ENCODE measurements around the gene MRPL34. TPM values are rescaled to one million over a fixed set of nuclear protein-coding genes. Genes with fewer than 3 reads are reported as not detected.

The MRPL34 gene
- total RNA-seq (2014; rRNA removed; shearing (Covaris generic)): 14.7 and 23.0 TPM in 2 replicates
- polyA plus RNA-seq (2016; fragmentation: Nextera tagmentation; extraction: Ambion mirVana): 74.5 and 78.8 TPM in 2 replicates

- Histone ChIP-seq H3K9me3 (ENCODE audit: low read depth) (no peaks in the 10 kb centered on the region), H3K4me3 (peak within 1 kb of the TSS; percentile 87), H3F3A (ENCODE audit: insufficient read depth) (peaks cover 18% of the 10 kb centered on the region), H3K9ac (peak within 1 kb of the TSS; percentile 80), H3K4me1 (ENCODE audit: insufficient read depth) (peaks cover 28% of the 10 kb centered on the region), H2AFZ (peak within 1 kb of the TSS; percentile 93), H3K9me2 (ENCODE audit: insufficient read depth) (no peaks in the 10 kb centered on the region), H3K36me3 (ENCODE audit: low read depth) (no peaks in the 10 kb centered on the region), H3K79me2 (ENCODE audit: insufficient read depth) (peaks cover 29% of the 10 kb centered on the region), H4K20me1 (ENCODE audit: insufficient read depth) (no peaks in the 10 kb centered on the region), H3K4me2 (ENCODE audit: unreplicated experiment) (peak within 1 kb of the TSS; percentile 87), H3K27ac (peak within 1 kb of the TSS; percentile 58), H3K27me3 (replicated peaks; ENCODE audit: insufficient read depth) (no peaks in the 10 kb centered on the region)
- TF ChIP-seq EZH2 (IDR thresholded peaks at IDR 0.05; ENCODE audit: insufficient read depth, poor library complexity, severe bottlenecking): no peak
- no peak for TF ChIP-seq EZH2phosphoT487 (IDR thresholded peaks at IDR 0.05; ENCODE audit: insufficient read depth, low read depth)
- peak; percentile 98 for DNase-seq
- WGBS, 2 experiments (ENCODE audit: low coverage in 1 of 2, low lambda C conversion rate in 2 of 2, missing lambda C conversion rate in 2 of 2): 1 to 2% methylated on average over 46 to 55 of the region's 55 CpGs
- in situ Hi-C loops (cut with MboI): loop anchor here (10.0 kb wide), 1 partner anchor 79 kb away; no protein-coding TSS in a partner anchor
These were observed at the start of gene MRPL34 for GRCh38 chr19:17305517-17306284. Gene MRPL34 (plus strand): TSS chr19:17305872. CDS start chr19:17305893, 21 bp downstream.

GRCh38 chr19:17256130-17256529 lies 49.5 kb upstream of the MRPL34 start:
- no peaks in the 10 kb centered on the region for H3K36me3 ChIP-seq (ENCODE audit: low read depth)
- H3K4me1 ChIP-seq (ENCODE audit: insufficient read depth): no peaks in the 10 kb centered on the region
- no peak overlapping the region for H3K9ac ChIP-seq
- no peak overlapping the region for H2AFZ ChIP-seq
- no peak overlapping the region for H3K27ac ChIP-seq
- no peaks in the 10 kb centered on the region for H4K20me1 ChIP-seq (ENCODE audit: insufficient read depth)
- in situ Hi-C loops (cut with MboI): no loop called here
- no peaks in the 10 kb centered on the region for H3K79me2 ChIP-seq (ENCODE audit: insufficient read depth)
- TF ChIP-seq EZH2 (IDR thresholded peaks at IDR 0.05; ENCODE audit: insufficient read depth, poor library complexity, severe bottlenecking) (no peak), EZH2phosphoT487 (IDR thresholded peaks at IDR 0.05; ENCODE audit: insufficient read depth, low read depth) (no peak)
- H3F3A ChIP-seq (ENCODE audit: insufficient read depth): no peaks in the 10 kb centered on the region
- H3K27me3 ChIP-seq (replicated peaks; ENCODE audit: insufficient read depth): no peaks in the 10 kb centered on the region
- 55 to 61% methylated on average over 3 of the region's 3 CpGs for WGBS, 2 experiments (ENCODE audit: low coverage in 1 of 2, low lambda C conversion rate in 2 of 2, missing lambda C conversion rate in 2 of 2)
- H3K9me3 ChIP-seq (ENCODE audit: low read depth): no peaks in the 10 kb centered on the region
- no peak overlapping the region for H3K4me2 ChIP-seq (ENCODE audit: unreplicated experiment)
- no peak for DNase-seq
- no peak overlapping the region for H3K4me3 ChIP-seq
- H3K9me2 ChIP-seq (ENCODE audit: insufficient read depth): no peaks in the 10 kb centered on the region

DNA sequence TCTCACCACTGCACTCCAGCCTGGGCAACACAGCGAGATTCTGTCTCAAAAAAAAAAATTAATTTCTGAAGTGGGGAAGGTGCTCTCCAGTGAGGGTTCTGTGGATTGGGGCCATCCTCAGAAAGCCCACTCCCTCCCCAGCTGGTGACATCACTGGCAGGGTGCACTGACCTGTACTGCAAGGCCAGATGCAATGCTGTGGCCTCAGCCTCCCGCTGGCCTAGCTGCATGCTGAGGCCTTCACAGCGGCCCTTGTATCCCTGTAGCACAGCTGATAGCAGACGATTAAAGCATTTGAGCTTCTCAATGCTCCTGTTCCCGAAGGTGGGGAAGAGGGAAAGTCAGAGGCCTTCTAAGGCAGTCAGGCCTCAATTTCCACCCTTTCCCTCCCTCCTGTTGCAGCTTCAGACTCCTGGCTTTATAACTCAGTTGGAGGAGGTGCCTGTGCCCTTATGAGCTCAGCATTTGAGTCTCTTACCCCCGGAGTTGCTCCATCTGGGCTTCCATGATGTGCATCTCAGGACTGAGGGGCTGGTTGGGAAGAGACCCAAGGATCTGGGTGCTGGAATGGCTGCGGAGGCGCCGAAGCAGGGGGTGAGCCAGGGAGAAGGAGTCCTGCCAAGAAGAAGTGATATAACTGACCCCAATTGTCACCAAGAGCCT lies 46.4 kb upstream of the MRPL34 start:
- H3K36me3 ChIP-seq (ENCODE audit: low read depth): no peaks in the 10 kb centered on the region
- H3K4me1 ChIP-seq (ENCODE audit: insufficient read depth): no peaks in the 10 kb centered on the region
- no peaks in the 10 kb centered on the region for H4K20me1 ChIP-seq (ENCODE audit: insufficient read depth)
- H3K27me3 ChIP-seq (replicated peaks; ENCODE audit: insufficient read depth): no peaks in the 10 kb centered on the region
- H3K27ac ChIP-seq: no peak overlapping the region
- H3K4me2 ChIP-seq (ENCODE audit: unreplicated experiment): no peak overlapping the region
- 62 to 70% methylated on average over 9 of the region's 9 CpGs for WGBS, 2 experiments (ENCODE audit: low coverage in 1 of 2, low lambda C conversion rate in 2 of 2, missing lambda C conversion rate in 2 of 2)
- no peaks in the 10 kb centered on the region for H3K79me2 ChIP-seq (ENCODE audit: insufficient read depth)
- in situ Hi-C loops (cut with MboI): no loop called here
- H2AFZ ChIP-seq: no peak overlapping the region
- no peak overlapping the region for H3K9ac ChIP-seq
- H3K9me2 ChIP-seq (ENCODE audit: insufficient read depth): no peaks in the 10 kb centered on the region
- no peaks in the 10 kb centered on the region for H3K9me3 ChIP-seq (ENCODE audit: low read depth)
- no peaks in the 10 kb centered on the region for H3F3A ChIP-seq (ENCODE audit: insufficient read depth)
- no peak overlapping the region for H3K4me3 ChIP-seq
- TF ChIP-seq EZH2phosphoT487 (IDR thresholded peaks at IDR 0.05; ENCODE audit: insufficient read depth, low read depth) (no peak), EZH2 (IDR thresholded peaks at IDR 0.05; ENCODE audit: insufficient read depth, poor library complexity, severe bottlenecking) (no peak)
- DNase-seq: peak; percentile 45

DNA sequence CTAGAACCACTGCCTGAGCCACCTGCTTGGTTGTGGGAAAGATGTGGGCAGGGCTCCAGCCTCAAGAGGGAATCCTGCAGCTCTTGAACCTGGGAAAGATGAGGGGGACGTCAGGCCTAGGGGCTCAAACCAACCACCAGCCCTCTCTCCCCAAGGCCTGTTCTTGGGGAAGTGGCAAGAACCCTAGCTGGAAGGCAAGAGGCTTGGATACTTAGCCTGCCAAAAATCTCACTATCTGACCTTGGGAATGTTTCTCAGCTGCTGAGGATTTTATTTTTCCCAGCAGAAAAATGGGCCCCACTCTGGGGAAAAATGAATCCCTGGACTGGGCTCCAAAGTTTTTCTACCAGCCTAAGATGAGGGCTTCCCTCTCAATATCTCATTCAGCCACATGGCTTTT lies 45.7 kb upstream of the MRPL34 start:
- no peaks in the 10 kb centered on the region for H3K9me2 ChIP-seq (ENCODE audit: insufficient read depth)
- H3K36me3 ChIP-seq (ENCODE audit: low read depth): no peaks in the 10 kb centered on the region
- no peaks in the 10 kb centered on the region for H3K79me2 ChIP-seq (ENCODE audit: insufficient read depth)
- DNase-seq: no peak
- H3K4me1 ChIP-seq (ENCODE audit: insufficient read depth): no peaks in the 10 kb centered on the region
- in situ Hi-C loops (cut with MboI): no loop called here
- H3F3A ChIP-seq (ENCODE audit: insufficient read depth): no peaks in the 10 kb centered on the region
- H3K27me3 ChIP-seq (replicated peaks; ENCODE audit: insufficient read depth): no peaks in the 10 kb centered on the region
- no peaks in the 10 kb centered on the region for H3K9me3 ChIP-seq (ENCODE audit: low read depth)
- H3K9ac ChIP-seq: no peak overlapping the region
- WGBS, 2 experiments (ENCODE audit: low coverage in 1 of 2, low lambda C conversion rate in 2 of 2, missing lambda C conversion rate in 2 of 2): 7 to 31% methylated on average over 1 of the region's 1 CpG
- no peaks in the 10 kb centered on the region for H4K20me1 ChIP-seq (ENCODE audit: insufficient read depth)
- no peak overlapping the region for H3K4me3 ChIP-seq
- H2AFZ ChIP-seq: no peak overlapping the region
- no peak overlapping the region for H3K27ac ChIP-seq
- TF ChIP-seq EZH2phosphoT487 (IDR thresholded peaks at IDR 0.05; ENCODE audit: insufficient read depth, low read depth): no peak
- TF ChIP-seq EZH2 (IDR thresholded peaks at IDR 0.05; ENCODE audit: insufficient read depth, poor library complexity, severe bottlenecking): no peak
- no peak overlapping the region for H3K4me2 ChIP-seq (ENCODE audit: unreplicated experiment)
